Cardiac muscle cell (in vitro differentiated cells and primary cell): Measurements from ENCODE around the gene HDAC10. TPM values are rescaled to one million over a fixed set of nuclear protein-coding genes. Genes with fewer than 3 reads are reported as not detected.

ENCODE experiments used
- DNase-seq, 2 donors: peaks; one replicate each; pipeline versions ENCODE4 v3.0.0 to v3.0.0-alpha.2; 2010 to 2017; ENCODE audit warnings: low read depth in 1 of 2, low spot score in 1 of 2
- H3K27ac ChIP-seq: fragments of 200-600 bp; sonication (generic); 2 replicates; pipeline ENCODE4 v1.5.1; 2016
- H3K27me3 ChIP-seq: fragments of 200-600 bp; sonication (generic); 2 replicates; pipeline ENCODE4 v1.6.0; 2016; ENCODE audit warnings: control low read depth
- H3K36me3 ChIP-seq: fragments of 200-600 bp; sonication (generic); 2 replicates; pipeline ENCODE4 v1.5.1; 2016; ENCODE audit warnings: control low read depth
- H3K4me1 ChIP-seq: fragments of 200-600 bp; sonication (generic); 2 replicates; pipeline ENCODE4 v1.8.1; 2017; ENCODE audit warnings: low read depth, mild to moderate bottlenecking, mixed run types
- H3K4me3 ChIP-seq: fragments of 200-600 bp; sonication (generic); 2 replicates; pipeline ENCODE4 v1.5.1; 2016; ENCODE audit warnings: mild to moderate bottlenecking
- H3K9me3 ChIP-seq: fragments of 200-600 bp; sonication (generic); 2 replicates; pipeline ENCODE4 v1.5.1; 2017; ENCODE audit warnings: low read depth, mild to moderate bottlenecking, control low read depth
- CTCF ChIP-seq: IDR thresholded peaks from 2 replicates; pipeline ENCODE4 v1.5.1; 2012; ENCODE audit warnings: low read depth, mild to moderate bottlenecking, low read length
- polyA plus RNA-seq: library from polyadenylated mRNA; unstranded; fragments of >200 nt; fragmentation: Nextera tagmentation; extraction: Ambion mirVana; gene quantifications from 2 replicates; pipeline ENCODE4 v1.2.1, GENCODE V29; 2016
- total RNA-seq: library from RNA; depleted of rRNA; stranded (reverse); fragments of >200 nt; gene quantifications from 2 replicates; pipeline ENCODE4 v1.2.3, GENCODE V29; 2016

Gene HDAC10
- total and polyA plus RNA-seq, 2 experiments from 2014 or later: 19.8 to 57.3 TPM

GRCh38 chr22:50269970-50270665, 19.1 kb upstream of the HDAC10 start, which contains the start of gene MAPK11:
MAPK11 (minus strand) TSS chr22:50270380; CDS start chr22:50270292, 88 bp downstream.
- H3K27ac ChIP-seq: no peak within 1 kb of the TSS
- H3K9me3 ChIP-seq: no peaks in the 10 kb centered on the region
- peaks cover 75% of the 10 kb centered on the region for H3K27me3 ChIP-seq
- DNase-seq: peak; percentile 36 to 63
- H3K36me3 ChIP-seq: no peaks in the 10 kb centered on the region
- peaks cover 9% of the 10 kb centered on the region for H3K4me1 ChIP-seq
- H3K4me3 ChIP-seq: peak within 1 kb of the TSS; percentile 20
- TF ChIP-seq CTCF: no peak

GRCh38 chr22:50269573-50269969, 18.5 kb upstream of the HDAC10 start:
- Histone ChIP-seq H3K4me3 (no peak overlapping the region), H3K27me3 (peaks cover 79% of the 10 kb centered on the region), H3K9me3 (no peaks in the 10 kb centered on the region), H3K4me1 (peaks cover 9% of the 10 kb centered on the region), H3K36me3 (no peaks in the 10 kb centered on the region), H3K27ac (no peak overlapping the region)
- TF ChIP-seq CTCF: no peak
- no peak for DNase-seq

- Histone ChIP-seq H3K9me3 (no peaks in the 10 kb centered on the region), H3K27me3 (peaks cover 79% of the 10 kb centered on the region), H3K4me1 (peaks cover 7% of the 10 kb centered on the region), H3K36me3 (no peaks in the 10 kb centered on the region), H3K27ac (no peak overlapping the region), H3K4me3 (no peak overlapping the region)
- DNase-seq: peak in 1 of 2 donors; percentile 38
- TF ChIP-seq CTCF: no peak
Measured at GRCh38 chr22:50268655-50269113, 17.6 kb upstream of the HDAC10 start.

GRCh38 chr22:50267591-50268390, 16.7 kb upstream of the HDAC10 start:
- no peak overlapping the region for H3K27ac ChIP-seq

GRCh38 chr22:50266994-50267393, 15.9 kb upstream of the HDAC10 start:
- H3K4me1 ChIP-seq: peaks cover 7% of the 10 kb centered on the region
- TF ChIP-seq CTCF: no peak
- H3K9me3 ChIP-seq: no peaks in the 10 kb centered on the region
- H3K36me3 ChIP-seq: no peaks in the 10 kb centered on the region
- no peak overlapping the region for H3K27ac ChIP-seq
- no peak overlapping the region for H3K4me3 ChIP-seq
- peaks cover 71% of the 10 kb centered on the region for H3K27me3 ChIP-seq
- DNase-seq: no peak

More at GRCh38 chr22:50267591-50268390, 16.7 kb upstream of the HDAC10 start:
- peak; percentile 67 to 70 for DNase-seq
- no peaks in the 10 kb centered on the region for H3K9me3 ChIP-seq
- no peaks in the 10 kb centered on the region for H3K36me3 ChIP-seq
- H3K27me3 ChIP-seq: peaks cover 79% of the 10 kb centered on the region
- no peak overlapping the region for H3K4me3 ChIP-seq
- peak; percentile 25 for TF ChIP-seq CTCF
- H3K4me1 ChIP-seq: peaks cover 7% of the 10 kb centered on the region
